CD4-positive, alpha-beta memory T cell (primary cell): ENCODE data around the gene LYPD6. TPM values are rescaled to one million over a fixed set of nuclear protein-coding genes. Genes with fewer than 3 reads are reported as not detected.

Experiments
- CTCF ChIA-PET: fragments of 350-600 bp; sonication (Branson Sonifier 250); formaldehyde crosslinking; loops from one replicate; lab custom pipeline; 2021; ENCODE audit warnings: inconsistent platforms; ENCODE audit not compliant: partially characterized antibody; lab: Charles Lee
- POLR2A ChIA-PET: fragments of 350-600 bp; sonication (Branson Sonifier 250); formaldehyde crosslinking; loops from one replicate; lab custom pipeline; 2021; ENCODE audit not compliant: partially characterized antibody; lab: Charles Lee
- DNase-seq, 5 donors: peaks; one replicate each; pipeline versions ENCODE4 v3.0.0 to v3.0.0-alpha.2; 2020 to 2022; ENCODE audit warnings: mixed read lengths in 1 of 5
- H3K27ac ChIP-seq: one replicate; pipeline ENCODE4 v1.7.0; 2013; ENCODE audit warnings: low read depth, low read length
- H3K27me3 ChIP-seq: 2 replicates; pipeline ENCODE4 v1.7.0; 2013; ENCODE audit warnings: mild to moderate bottlenecking, low read length, moderate library complexity; ENCODE audit not compliant: insufficient read depth
- H3K36me3 ChIP-seq: 2 replicates; pipeline ENCODE4 v1.7.0; 2013; ENCODE audit warnings: mild to moderate bottlenecking, low read length, moderate library complexity; ENCODE audit not compliant: insufficient read depth
- H3K4me1 ChIP-seq: 2 replicates; pipeline ENCODE4 v1.7.0; 2013; ENCODE audit warnings: mild to moderate bottlenecking, low read length, moderate library complexity; ENCODE audit not compliant: insufficient read depth
- H3K4me3 ChIP-seq, 2 donors: one replicate each; pipeline ENCODE4 v1.7.0; 2013; ENCODE audit warnings: low read length in 2 of 2, mild to moderate bottlenecking in 1 of 2
- H3K9me3 ChIP-seq, 2 donors: one replicate each; pipeline ENCODE4 v1.7.0; 2013; ENCODE audit warnings: low read length in 2 of 2, control low read depth in 1 of 2; ENCODE audit not compliant: control insufficient read depth in 1 of 2
- H3K27ac Mint-ChIP-seq, 7 donors: one replicate each; pipeline ENCODE4 v1.8.0; 2020 to 2021; ENCODE audit warnings: mixed read lengths in 7 of 7, mild to moderate bottlenecking in 6 of 7, inconsistent platforms in 3 of 7, moderate library complexity in 3 of 7
- H3K27me3 Mint-ChIP-seq, 2 donors: one replicate each; pipeline ENCODE4 v1.8.0; 2020 to 2021; ENCODE audit warnings: mixed read lengths in 2 of 2
- H3K36me3 Mint-ChIP-seq, 2 donors: one replicate each; pipeline ENCODE4 v1.8.0; 2020 to 2021; ENCODE audit warnings: mixed read lengths in 2 of 2, inconsistent platforms in 1 of 2, mild to moderate bottlenecking in 1 of 2
- H3K4me1 Mint-ChIP-seq, 4 donors: one replicate each; pipeline ENCODE4 v1.8.0; 2020 to 2021; ENCODE audit warnings: mixed read lengths in 4 of 4, mild to moderate bottlenecking in 1 of 4
- H3K4me3 Mint-ChIP-seq, 8 donors: one replicate each; pipeline ENCODE4 v1.8.0; 2020 to 2021; ENCODE audit warnings: mixed read lengths in 8 of 8, mild to moderate bottlenecking in 7 of 8, moderate library complexity in 6 of 8, inconsistent platforms in 3 of 8
- H3K9me3 Mint-ChIP-seq, 8 donors: one replicate each; pipeline ENCODE4 v1.8.0; 2020 to 2021; ENCODE audit warnings: mixed read lengths in 8 of 8, mild to moderate bottlenecking in 5 of 8, inconsistent platforms in 3 of 8, moderate library complexity in 1 of 8
- intact Hi-C: fragments of 100-400 bp; cut with micrococcal nuclease; formaldehyde crosslinking; loops from one replicate; pipeline ENCODE4 v1.15.1; 2023
- polyA plus RNA-seq, 2 donors: library from polyadenylated mRNA; unstranded; fragments of 300-500 nt; fragmentation: Illumina TruSeq; gene quantifications; one replicate each; pipeline ENCODE4 v1.2.3, GENCODE V29; 2021
- total RNA-seq, 2 experiments: library from RNA; stranded (reverse); gene quantifications; one replicate each; pipeline ENCODE4 v1.2.3, GENCODE V29; 2021

Gene LYPD6
- total and polyA plus RNA-seq, 4 experiments from 2014 or later = not detected

- H3K27me3 ChIP-seq = no peaks in the 10 kb centered on the region
- Mint-ChIP-seq H3K36me3 (no peaks in the 10 kb centered on the region), H3K9me3 (peaks cover 0 to 5% (median 3%) of the 10 kb centered on the region in 8 donors), H3K4me1 (no peaks in the 10 kb centered on the region), H3K4me3 (no peak overlapping the region), H3K27ac (no peak overlapping the region), H3K27me3 (peaks cover 0 to 6% of the 10 kb centered on the region in 2 donors)
- H3K4me3 ChIP-seq = no peak overlapping the region
- no peaks in the 10 kb centered on the region for H3K36me3 ChIP-seq
- intact Hi-C loops = no loop called here
- H3K27ac ChIP-seq = no peak overlapping the region
- DNase-seq = no peak
- POLR2A ChIA-PET = no interaction called here
- no peaks in the 10 kb centered on the region for H3K4me1 ChIP-seq
- no peaks in the 10 kb centered on the region for H3K9me3 ChIP-seq
- CTCF ChIA-PET = no interaction called here
Measured at GRCh38 chr2:149399934-149400615, 69.7 kb downstream of the LYPD6 start.

- CTCF ChIA-PET = no interaction called here
- no peak overlapping the region for H3K27ac ChIP-seq
- DNase-seq = no peak
- no peaks in the 10 kb centered on the region for H3K27me3 ChIP-seq
- no peaks in the 10 kb centered on the region for H3K36me3 Mint-ChIP-seq
- H3K4me1 Mint-ChIP-seq = no peaks in the 10 kb centered on the region
- H3K4me1 ChIP-seq = no peaks in the 10 kb centered on the region
- no peak overlapping the region for H3K27ac Mint-ChIP-seq
- intact Hi-C loops = no loop called here
- POLR2A ChIA-PET = no interaction called here
- H3K27me3 Mint-ChIP-seq = peaks cover 0 to 6% of the 10 kb centered on the region in 2 donors
- H3K36me3 ChIP-seq = no peaks in the 10 kb centered on the region
- H3K4me3 ChIP-seq = no peak overlapping the region
- peaks cover 0 to 5% (median 3%) of the 10 kb centered on the region in 8 donors for H3K9me3 Mint-ChIP-seq
- H3K9me3 ChIP-seq = no peaks in the 10 kb centered on the region
- H3K4me3 Mint-ChIP-seq = no peak overlapping the region
Measured at GRCh38 chr2:149400997-149401396, 70.6 kb downstream of the LYPD6 start.

GRCh38 chr2:149409506-149409905 lies 79.1 kb downstream of the LYPD6 start:
- ChIA-PET CTCF (no interaction called here), POLR2A (no interaction called here)
- Histone ChIP-seq H3K4me3 (no peak overlapping the region), H3K27me3 (no peaks in the 10 kb centered on the region), H3K9me3 (no peaks in the 10 kb centered on the region), H3K36me3 (no peaks in the 10 kb centered on the region), H3K4me1 (no peaks in the 10 kb centered on the region), H3K27ac (no peak overlapping the region)
- DNase-seq = no peak
- Mint-ChIP-seq H3K27me3 (peaks cover 1 to 10% of the 10 kb centered on the region in 2 donors), H3K36me3 (no peaks in the 10 kb centered on the region), H3K4me1 (no peaks in the 10 kb centered on the region), H3K27ac (no peak overlapping the region), H3K9me3 (peaks cover 0 to 3% (median under 1%) of the 10 kb centered on the region in 8 donors), H3K4me3 (no peak overlapping the region)
- intact Hi-C loops = no loop called here

- Histone ChIP-seq H3K27ac (no peak overlapping the region), H3K4me3 (no peak overlapping the region), H3K36me3 (no peaks in the 10 kb centered on the region), H3K4me1 (no peaks in the 10 kb centered on the region), H3K9me3 (no peaks in the 10 kb centered on the region), H3K27me3 (no peaks in the 10 kb centered on the region)
- DNase-seq = no peak
- Mint-ChIP-seq H3K4me3 (no peak overlapping the region), H3K27ac (no peak overlapping the region), H3K9me3 (peaks cover 0 to 3% (median 0%) of the 10 kb centered on the region in 8 donors), H3K27me3 (peaks cover 5 to 10% of the 10 kb centered on the region in 2 donors), H3K36me3 (no peaks in the 10 kb centered on the region), H3K4me1 (no peaks in the 10 kb centered on the region)
- intact Hi-C loops = no loop called here
- POLR2A ChIA-PET = no interaction called here
- CTCF ChIA-PET = no interaction called here
Measured at GRCh38 chr2:149410701-149411484, 80.5 kb downstream of the LYPD6 start.

GRCh38 chr2:149413487-149413886 lies 83.1 kb downstream of the LYPD6 start:
- H3K27me3 Mint-ChIP-seq = peaks cover 5 to 10% of the 10 kb centered on the region in 2 donors
- Histone ChIP-seq H3K4me3 (no peak overlapping the region), H3K27ac (no peak overlapping the region), H3K4me1 (no peaks in the 10 kb centered on the region), H3K9me3 (no peaks in the 10 kb centered on the region), H3K36me3 (no peaks in the 10 kb centered on the region), H3K27me3 (no peaks in the 10 kb centered on the region)
- H3K27ac Mint-ChIP-seq = no peak overlapping the region
- no peak overlapping the region for H3K4me3 Mint-ChIP-seq
- H3K9me3 Mint-ChIP-seq = no peaks in the 10 kb centered on the region
- ChIA-PET CTCF (no interaction called here), POLR2A (no interaction called here)
- no peaks in the 10 kb centered on the region for H3K4me1 Mint-ChIP-seq
- no peaks in the 10 kb centered on the region for H3K36me3 Mint-ChIP-seq
- intact Hi-C loops = no loop called here
- DNase-seq = no peak

- DNase-seq = no peak
- Mint-ChIP-seq H3K9me3 (no peaks in the 10 kb centered on the region), H3K4me3 (no peak overlapping the region), H3K4me1 (no peaks in the 10 kb centered on the region), H3K27ac (peak overlapping the region in 1 of 7 donors; percentile 69), H3K27me3 (peaks cover 6 to 7% of the 10 kb centered on the region in 2 donors), H3K36me3 (no peaks in the 10 kb centered on the region)
- intact Hi-C loops = no loop called here
- ChIA-PET CTCF (no interaction called here), POLR2A (no interaction called here)
- no peaks in the 10 kb centered on the region for H3K4me1 ChIP-seq
- no peak overlapping the region for H3K27ac ChIP-seq
- no peaks in the 10 kb centered on the region for H3K36me3 ChIP-seq
- H3K9me3 ChIP-seq = no peaks in the 10 kb centered on the region
- no peaks in the 10 kb centered on the region for H3K27me3 ChIP-seq
- no peak overlapping the region for H3K4me3 ChIP-seq
Measured at GRCh38 chr2:149415086-149415485, 84.7 kb downstream of the LYPD6 start.

- no peak overlapping the region for H3K4me3 ChIP-seq
- POLR2A ChIA-PET = no interaction called here
- no peak for DNase-seq
- H3K4me1 ChIP-seq = no peaks in the 10 kb centered on the region
- Mint-ChIP-seq H3K27ac (no peak overlapping the region), H3K4me3 (no peak overlapping the region), H3K27me3 (peaks cover 2 to 8% of the 10 kb centered on the region in 2 donors), H3K9me3 (no peaks in the 10 kb centered on the region), H3K4me1 (no peaks in the 10 kb centered on the region), H3K36me3 (no peaks in the 10 kb centered on the region)
- intact Hi-C loops = no loop called here
- CTCF ChIA-PET = interaction anchor here (0.7 kb wide), 1 partner anchor 15 kb away, joined by 3 read pairs; no protein-coding TSS in a partner anchor
- no peaks in the 10 kb centered on the region for H3K9me3 ChIP-seq
- H3K27me3 ChIP-seq = no peaks in the 10 kb centered on the region
- no peak overlapping the region for H3K27ac ChIP-seq
- H3K36me3 ChIP-seq = no peaks in the 10 kb centered on the region
Measured at GRCh38 chr2:149418065-149418464, 87.7 kb downstream of the LYPD6 start.
